ENCODE results near the gene KANSL1. TPM values are rescaled to one million over a fixed set of nuclear protein-coding genes. Genes with fewer than 3 reads are reported as not detected.

The KANSL1 gene
- total RNA-seq, 2 donors from 2014 or later = 86.5 to 102 TPM

DNA sequence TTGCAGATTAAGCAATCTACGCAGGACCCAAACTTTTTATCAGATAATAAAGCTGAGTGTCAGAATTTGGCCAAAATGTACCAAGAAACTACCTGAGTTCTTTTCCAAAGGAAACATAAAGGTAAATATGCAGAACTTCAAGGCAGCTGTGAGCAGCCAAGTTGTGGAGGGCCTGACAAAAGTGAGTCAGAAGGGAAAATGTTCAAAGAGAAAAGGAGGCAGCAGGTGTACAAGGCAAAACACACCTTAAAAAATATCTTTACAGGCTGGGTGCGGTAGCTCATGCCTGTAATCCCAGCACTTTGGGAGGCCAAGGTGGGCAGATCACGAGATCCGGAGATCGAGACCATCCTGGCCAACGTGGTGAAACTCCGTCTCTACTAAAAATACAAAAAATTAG, 7.0 kb upstream of the KANSL1 start:
- no peaks in the 10 kb centered on the region for H3K27me3 ChIP-seq (replicated peaks; ENCODE audit: insufficient read depth)
- no peaks in the 10 kb centered on the region for H3K9me3 ChIP-seq
- no peak overlapping the region for H3K27ac ChIP-seq
- no peak for TF ChIP-seq CTCF (IDR thresholded peaks at IDR 0.05)
- no peak for ATAC-seq (ENCODE audit: insufficient number of reproducible peaks, low FRiP score, low read depth)
- no peak overlapping the region for H3K4me3 ChIP-seq
- no peaks in the 10 kb centered on the region for H3K36me3 ChIP-seq
- DNase-seq (ENCODE audit: low spot score) = no peak
- peaks cover 18 to 42% of the 10 kb centered on the region in 2 donors for H3K4me1 ChIP-seq (ENCODE audit: control insufficient read depth in 1 of 2, low read depth in 2 of 2)

DNA sequence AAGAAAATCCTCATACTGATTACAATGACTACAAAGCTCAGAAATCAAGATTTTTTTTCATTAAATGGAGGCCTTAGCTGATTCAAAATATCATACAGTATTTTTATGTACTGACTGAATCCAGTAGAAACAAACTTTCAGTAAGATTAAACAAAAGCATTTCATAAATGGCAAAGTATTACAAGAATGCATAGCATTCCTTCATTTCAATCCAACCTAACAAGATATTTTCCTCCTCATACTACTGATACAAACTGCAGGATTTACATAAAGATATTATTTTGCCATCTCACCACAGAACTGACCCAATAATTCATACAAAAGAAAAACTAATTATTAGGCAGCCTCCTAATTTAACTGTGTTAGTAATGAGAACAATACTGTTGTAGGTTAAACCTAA, 6.2 kb upstream of the KANSL1 start:
- ATAC-seq (ENCODE audit: insufficient number of reproducible peaks, low FRiP score, low read depth) = no peak
- Histone ChIP-seq H3K36me3 (no peaks in the 10 kb centered on the region), H3K4me1 (ENCODE audit: control insufficient read depth in 1 of 2, low read depth in 2 of 2) (peaks cover 24 to 50% of the 10 kb centered on the region in 2 donors), H3K9me3 (no peaks in the 10 kb centered on the region), H3K4me3 (no peak overlapping the region), H3K27ac (peak overlapping the region in 1 of 2 donors; percentile 58), H3K27me3 (replicated peaks; ENCODE audit: insufficient read depth) (no peaks in the 10 kb centered on the region)
- no peak for TF ChIP-seq CTCF (IDR thresholded peaks at IDR 0.05)
- no peak for DNase-seq (ENCODE audit: low spot score)

DNA sequence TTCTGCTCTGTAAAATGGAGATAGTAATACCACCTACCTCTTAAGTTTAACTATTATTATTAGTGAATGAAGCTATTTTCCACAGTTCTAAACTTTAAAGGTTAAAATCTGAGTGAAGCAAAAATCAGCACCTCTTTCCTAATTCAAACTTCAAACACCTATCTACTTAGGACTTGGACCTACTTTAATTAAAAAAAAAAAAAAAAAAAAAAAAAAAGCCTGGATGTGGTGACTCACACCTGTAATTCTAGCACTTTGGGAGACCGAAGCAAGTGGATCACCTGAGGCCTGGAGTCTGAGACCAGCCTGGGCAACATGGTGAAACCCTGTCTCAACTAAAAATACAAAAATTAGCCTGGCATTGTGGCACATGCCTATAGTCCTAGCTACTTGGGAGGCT, 5.0 kb upstream of the KANSL1 start:
- Histone ChIP-seq H3K9me3 (no peaks in the 10 kb centered on the region), H3K36me3 (no peaks in the 10 kb centered on the region), H3K4me1 (ENCODE audit: control insufficient read depth in 1 of 2, low read depth in 2 of 2) (peaks cover 19 to 48% of the 10 kb centered on the region in 2 donors), H3K4me3 (no peak overlapping the region), H3K27me3 (replicated peaks; ENCODE audit: insufficient read depth) (no peaks in the 10 kb centered on the region), H3K27ac (peak overlapping the region; percentile 32 to 43)
- DNase-seq (ENCODE audit: low spot score) (no peak), ATAC-seq (ENCODE audit: insufficient number of reproducible peaks, low FRiP score, low read depth) (no peak)
- TF ChIP-seq CTCF (IDR thresholded peaks at IDR 0.05) = no peak

DNA sequence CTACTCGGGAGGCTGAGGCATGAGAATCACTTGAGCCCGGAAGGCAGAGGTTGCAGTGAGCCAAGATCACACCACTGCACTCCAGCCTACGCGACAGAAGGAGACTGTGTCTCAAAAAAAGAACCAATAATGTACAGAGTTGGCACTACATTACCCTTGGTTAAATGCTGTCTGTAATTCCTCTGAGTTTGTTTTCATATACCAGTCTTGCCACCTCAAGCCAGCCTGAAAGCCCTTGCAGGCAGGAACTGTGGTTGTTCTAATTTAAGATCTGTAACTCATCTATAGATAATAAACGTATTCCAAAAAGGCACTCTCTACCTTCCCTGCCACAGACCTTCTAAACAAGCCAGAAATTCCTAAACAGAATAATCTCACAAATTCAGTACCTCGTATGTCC, 4.3 kb upstream of the KANSL1 start:
- Histone ChIP-seq H3K27ac (peak overlapping the region in 1 of 2 donors; percentile 43), H3K27me3 (replicated peaks; ENCODE audit: insufficient read depth) (no peaks in the 10 kb centered on the region), H3K4me3 (no peak overlapping the region), H3K36me3 (no peaks in the 10 kb centered on the region), H3K9me3 (no peaks in the 10 kb centered on the region), H3K4me1 (ENCODE audit: control insufficient read depth in 1 of 2, low read depth in 2 of 2) (peaks cover 19 to 42% of the 10 kb centered on the region in 2 donors)
- DNase-seq (ENCODE audit: low spot score) (no peak), ATAC-seq (ENCODE audit: insufficient number of reproducible peaks, low FRiP score, low read depth) (no peak)
- TF ChIP-seq CTCF (IDR thresholded peaks at IDR 0.05) = no peak

- ATAC-seq (ENCODE audit: insufficient number of reproducible peaks, low FRiP score, low read depth) (no peak), DNase-seq (ENCODE audit: low spot score) (no peak)
- TF ChIP-seq CTCF (IDR thresholded peaks at IDR 0.05) = no peak
- Histone ChIP-seq H3K4me3 (no peak overlapping the region), H3K4me1 (ENCODE audit: control insufficient read depth in 1 of 2, low read depth in 2 of 2) (peaks cover 20 to 42% of the 10 kb centered on the region in 2 donors), H3K27ac (no peak overlapping the region), H3K9me3 (no peaks in the 10 kb centered on the region), H3K36me3 (no peaks in the 10 kb centered on the region), H3K27me3 (replicated peaks; ENCODE audit: insufficient read depth) (no peaks in the 10 kb centered on the region)
Observed at GRCh38 chr17:46195939-46196716, 2.9 kb upstream of the KANSL1 start.

Data from thoracic aorta (tissue), 2 donors.